GM18526 (cell line): Measurements from ENCODE around the gene PPM1M.

Experiments used
- POLR2A ChIP-seq: IDR thresholded peaks from 3 replicates; pipeline ENCODE4 v1.6.1; 2011; ENCODE audit not compliant: insufficient read length; ENCODE audit errors: extremely low read depth

PPM1M gene

DNA sequence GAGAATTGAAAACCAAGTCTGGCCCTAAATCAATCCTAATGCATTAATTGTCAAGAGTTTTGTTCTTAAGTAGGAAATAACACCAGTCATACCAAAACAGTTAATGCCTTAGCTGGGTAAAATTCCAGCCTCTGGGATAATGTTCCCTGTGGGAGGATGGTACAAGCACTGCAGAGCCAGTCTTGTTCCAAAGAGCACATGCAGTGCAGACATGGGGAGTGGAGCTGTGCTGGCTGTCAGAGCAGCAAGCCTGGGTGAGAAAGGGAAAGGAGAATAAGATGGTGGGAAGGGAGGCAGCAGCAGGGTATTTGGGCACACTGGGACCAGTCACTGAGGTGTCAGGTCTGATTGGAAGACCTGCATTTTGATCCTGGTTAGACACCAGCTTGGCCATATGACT lies 35.5 kb upstream of the PPM1M start:
- no peak for TF ChIP-seq POLR2A

DNA sequence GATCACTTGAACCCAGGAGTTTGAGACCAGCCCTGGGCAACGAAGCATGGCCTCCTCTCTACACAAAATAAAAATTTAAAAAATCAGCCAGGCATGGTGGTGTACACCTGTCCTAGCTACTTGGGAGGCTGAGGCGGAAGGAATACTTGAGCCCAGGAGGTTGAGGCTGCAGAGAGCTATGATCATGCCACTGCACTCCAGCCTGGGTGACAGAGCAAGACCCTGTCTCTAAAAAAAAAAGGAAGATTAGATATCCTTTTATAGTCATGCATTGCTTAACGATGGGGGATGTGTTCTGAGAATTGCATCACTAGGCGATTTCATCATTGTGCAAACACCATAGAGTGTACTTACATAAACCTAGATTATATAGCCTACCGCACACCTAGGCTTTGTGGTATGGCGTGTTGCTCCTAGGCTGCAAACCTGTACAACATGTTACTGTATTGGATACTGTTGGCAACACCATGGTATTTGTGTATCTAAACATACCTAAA lies 35.0 kb upstream of the PPM1M start:
- no peak for TF ChIP-seq POLR2A

DNA sequence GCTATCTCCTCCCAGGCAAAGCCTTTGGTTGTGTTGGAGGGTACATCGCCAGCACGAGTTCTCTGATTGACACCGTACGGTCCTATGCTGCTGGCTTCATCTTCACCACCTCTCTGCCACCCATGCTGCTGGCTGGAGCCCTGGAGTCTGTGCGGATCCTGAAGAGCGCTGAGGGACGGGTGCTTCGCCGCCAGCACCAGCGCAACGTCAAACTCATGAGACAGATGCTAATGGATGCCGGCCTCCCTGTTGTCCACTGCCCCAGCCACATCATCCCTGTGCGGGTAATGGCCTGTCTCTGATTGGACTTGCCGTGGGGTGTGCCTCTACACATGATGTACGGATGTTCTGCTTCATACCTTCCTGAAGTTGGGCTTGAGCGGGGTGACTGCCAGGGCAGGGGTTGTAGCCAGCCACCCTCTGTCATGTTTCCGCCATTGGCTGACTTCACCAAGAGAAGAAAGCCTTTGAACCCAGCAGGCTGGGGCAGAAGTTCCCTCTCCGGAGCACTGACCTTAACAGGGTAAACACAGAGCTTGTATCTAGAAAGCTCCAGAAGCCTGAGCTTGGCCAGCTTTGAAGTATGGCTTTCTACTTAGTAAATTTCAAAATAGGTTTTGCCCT lies 34.2 kb upstream of the PPM1M start:
- no peak for TF ChIP-seq POLR2A

DNA sequence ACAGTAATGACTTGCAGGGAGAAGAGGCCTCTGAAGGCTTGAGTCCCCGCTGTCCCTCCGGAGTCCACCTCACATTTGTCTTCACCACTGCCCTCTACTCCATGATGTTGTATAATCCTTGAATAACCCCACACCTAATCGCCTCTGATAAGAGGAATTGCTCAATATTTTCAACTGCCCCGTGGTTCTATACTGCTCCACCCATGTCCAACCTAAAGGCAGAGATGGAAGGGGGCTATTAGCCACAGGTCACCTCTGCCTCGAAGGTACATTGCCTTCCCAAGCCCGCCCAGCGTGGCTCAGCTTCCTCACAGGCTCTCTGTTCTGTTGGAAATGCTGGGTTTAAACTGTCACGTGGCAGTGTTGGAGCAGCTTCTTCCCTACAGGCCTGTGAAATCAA lies 32.6 kb upstream of the PPM1M start:
- no peak for TF ChIP-seq POLR2A

DNA sequence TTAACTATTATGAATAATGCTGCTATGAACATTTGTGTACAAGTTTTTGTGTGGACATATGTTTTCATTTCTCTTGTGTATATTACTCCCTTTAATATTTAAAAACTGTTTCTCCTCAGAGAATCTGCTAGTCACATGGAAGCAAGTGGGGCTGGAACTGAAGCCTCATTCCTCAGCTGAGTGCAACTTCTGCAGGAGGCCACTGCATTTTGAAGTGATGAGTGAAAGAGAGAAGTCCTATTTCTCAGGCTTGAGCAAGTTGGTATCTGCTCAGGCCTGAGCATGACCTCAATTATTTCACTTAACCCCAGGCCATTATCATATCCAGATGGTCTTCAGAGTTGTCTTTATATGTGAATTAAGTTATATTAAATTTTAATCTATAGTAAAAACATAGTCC lies 31.7 kb upstream of the PPM1M start:
- TF ChIP-seq POLR2A, result no peak

DNA sequence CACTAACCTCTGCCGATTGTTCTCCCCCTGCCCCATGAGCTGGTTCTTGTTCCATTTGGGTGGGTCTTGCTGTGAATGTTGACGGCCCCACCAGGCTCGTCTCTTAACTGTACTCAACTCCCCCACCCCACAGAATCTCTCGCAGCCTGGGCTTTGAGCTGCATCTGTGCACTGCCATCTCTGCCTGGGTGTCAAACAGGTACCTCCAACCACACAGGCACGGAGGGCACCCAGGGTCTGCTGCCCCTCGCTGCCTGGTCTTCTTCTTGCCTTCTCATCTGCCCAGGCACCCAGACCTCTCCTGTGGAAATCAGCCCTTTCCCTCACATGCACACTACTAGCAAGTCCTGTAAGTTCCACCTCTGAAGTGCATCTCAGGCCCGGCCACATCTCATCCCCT lies 30.2 kb upstream of the PPM1M start:
- no peak for TF ChIP-seq POLR2A

DNA sequence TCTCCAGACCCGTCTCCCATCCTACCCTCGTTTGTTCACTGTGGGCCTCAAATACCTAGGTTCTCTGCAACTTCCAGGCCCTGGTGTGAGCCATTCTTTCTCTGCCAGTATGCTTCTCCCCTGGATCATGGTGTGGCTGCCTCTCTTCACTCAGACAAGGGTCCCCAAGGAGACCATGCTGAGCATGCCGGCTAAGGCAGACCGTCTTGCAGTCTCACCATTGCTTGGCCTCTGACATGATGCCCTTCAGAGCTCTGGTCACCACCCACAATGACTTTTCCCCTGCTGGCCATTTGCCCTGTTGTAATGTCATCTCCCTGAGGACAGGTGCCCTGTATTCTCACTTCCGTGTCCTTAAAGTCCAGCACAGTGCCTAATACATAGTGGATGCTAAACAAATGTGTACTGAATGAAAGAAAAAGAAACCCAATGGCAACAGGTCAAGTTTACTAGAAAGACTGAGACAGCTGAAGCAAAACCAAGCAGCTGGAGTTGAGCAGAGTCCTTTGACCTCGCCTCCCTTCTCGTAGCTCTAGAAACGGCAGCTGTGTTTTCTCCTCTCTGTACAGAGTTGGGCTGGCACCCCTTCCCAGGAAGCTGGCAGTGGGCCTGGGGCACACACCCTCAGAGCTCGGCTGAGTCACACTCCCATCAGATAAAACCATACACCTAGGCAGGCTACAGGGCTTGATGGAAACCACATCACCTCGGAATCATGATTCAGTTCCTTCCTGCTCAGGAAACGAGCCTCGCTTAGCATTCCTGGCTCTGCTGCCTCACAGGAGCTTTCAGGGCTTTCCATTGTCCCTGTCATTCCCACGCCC lies 28.8 kb upstream of the PPM1M start:
- TF ChIP-seq POLR2A, result no peak

DNA sequence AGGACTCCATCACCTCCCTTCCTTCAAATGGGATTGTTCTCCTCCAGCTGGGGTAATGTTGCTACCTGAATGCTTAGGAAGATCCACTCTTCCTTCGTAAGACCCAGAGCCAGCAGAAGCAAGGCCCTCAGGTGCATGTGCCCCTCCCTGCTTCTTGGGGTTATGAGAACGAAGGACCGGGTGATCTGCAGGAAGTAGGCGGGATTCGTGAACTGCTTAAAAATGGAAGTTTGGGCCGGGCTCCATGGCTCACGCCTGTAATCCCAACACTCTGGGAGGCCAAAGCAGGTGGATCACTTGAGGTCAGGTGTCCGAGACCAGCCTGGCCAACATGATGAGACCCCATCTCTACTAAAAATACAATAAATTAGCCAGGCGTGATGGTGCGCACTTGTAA lies 28.2 kb upstream of the PPM1M start:
- no peak for TF ChIP-seq POLR2A

DNA sequence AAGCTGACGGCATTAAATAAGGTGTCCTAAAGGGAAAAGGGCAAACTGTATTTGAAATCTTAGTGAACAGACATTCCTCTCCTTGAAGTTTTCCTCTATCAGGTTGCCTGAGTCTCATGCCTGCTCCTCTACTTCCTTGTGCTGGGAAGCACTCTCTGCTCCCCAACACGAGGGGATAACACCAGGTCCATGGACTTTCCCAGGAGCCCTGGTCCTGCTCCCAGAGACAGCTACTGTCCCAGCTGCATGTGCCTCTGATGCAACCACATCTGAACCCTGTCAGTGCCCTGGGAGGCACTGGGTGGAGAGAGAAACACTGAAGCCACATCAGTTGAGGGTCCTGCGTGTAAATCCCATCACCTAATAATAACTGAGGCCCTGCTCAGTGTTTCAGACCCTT lies 27.5 kb upstream of the PPM1M start:
- TF ChIP-seq POLR2A, result no peak

DNA sequence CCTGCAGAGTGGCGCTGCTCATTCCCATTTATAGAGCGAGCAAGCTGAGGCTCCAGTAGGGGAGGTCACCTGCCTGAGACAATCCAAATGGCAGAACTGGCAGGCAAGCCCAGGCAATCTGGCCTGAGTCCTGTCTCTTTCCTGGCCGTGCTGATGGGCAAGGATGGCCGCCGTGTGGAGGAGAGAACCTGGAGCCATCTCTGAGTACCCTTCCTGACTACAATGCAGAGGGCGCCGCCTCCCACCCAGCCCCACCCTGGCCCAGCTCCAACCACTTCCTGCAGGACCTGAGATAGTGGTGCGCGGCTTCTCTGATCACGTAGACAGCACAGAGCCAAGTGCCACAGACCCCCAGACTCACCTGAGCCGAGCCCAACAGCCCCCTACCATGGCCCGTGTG lies 27.1 kb upstream of the PPM1M start:
- no peak for TF ChIP-seq POLR2A

DNA sequence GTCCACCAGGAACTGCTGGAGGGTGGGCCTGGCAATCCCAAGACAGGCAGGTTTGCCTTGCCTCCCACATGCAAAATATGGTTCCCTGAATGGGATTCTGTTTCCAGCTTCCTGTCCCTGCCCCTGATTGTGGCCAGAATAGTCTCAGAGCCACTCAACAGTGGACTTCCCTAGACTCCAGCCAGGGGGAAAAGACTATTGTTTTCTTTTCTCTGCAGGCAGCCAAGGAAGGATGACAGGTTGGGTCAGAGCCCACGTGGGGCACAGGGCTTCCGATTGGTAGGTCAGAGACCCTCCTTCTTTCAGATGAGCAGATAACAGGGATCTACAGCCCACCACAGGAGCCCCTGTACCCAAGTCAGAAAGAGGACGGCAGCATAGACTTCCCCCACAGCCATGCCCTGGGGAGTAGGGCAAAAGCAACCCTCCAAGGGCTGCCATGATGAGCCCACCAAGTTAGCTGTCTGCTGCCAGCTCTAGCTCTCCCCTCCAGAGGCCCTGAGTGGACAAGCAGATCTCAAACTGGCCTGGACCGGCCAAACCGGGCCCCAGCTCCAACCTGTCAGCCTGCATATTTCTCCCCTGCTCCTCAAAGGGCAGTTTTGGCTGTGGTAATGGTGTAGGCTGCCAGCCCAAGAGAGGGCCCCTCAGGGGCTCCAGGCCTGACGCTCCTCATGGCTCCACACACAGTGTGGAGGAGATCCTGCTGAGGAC lies 26.5 kb upstream of the PPM1M start:
- no peak for TF ChIP-seq POLR2A

DNA sequence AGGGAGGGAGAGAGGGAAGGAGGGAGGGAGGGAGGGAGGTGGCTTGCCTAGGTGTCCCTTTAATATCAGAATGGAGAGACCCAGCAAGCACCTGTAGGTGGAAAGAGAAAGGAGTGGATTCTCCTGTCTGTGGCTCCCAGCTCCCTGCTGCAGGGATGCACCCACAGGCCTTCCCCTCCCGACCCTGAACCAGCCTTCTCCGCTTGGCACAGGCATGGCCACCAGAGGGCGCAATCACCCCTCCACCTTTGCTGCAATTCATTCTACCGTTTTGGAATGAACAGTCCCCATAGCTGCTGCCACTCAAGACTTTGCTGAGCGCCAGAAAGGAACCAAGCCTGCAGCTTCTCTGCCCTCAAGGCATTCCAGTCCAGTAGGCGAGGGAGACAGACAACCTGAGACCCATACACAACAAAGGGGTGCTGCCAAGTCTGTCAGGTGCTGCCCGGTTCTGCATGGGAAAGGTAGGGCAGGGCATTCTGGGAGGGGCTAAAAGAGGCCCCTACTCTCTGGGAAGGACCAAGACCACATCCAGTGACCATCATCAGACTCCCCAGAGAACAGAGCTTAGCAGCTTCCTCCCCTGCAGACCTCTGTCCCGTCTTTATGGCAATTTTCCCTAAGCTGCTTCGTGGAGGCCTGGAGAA lies 25.1 kb upstream of the PPM1M start:
- no peak for TF ChIP-seq POLR2A

DNA sequence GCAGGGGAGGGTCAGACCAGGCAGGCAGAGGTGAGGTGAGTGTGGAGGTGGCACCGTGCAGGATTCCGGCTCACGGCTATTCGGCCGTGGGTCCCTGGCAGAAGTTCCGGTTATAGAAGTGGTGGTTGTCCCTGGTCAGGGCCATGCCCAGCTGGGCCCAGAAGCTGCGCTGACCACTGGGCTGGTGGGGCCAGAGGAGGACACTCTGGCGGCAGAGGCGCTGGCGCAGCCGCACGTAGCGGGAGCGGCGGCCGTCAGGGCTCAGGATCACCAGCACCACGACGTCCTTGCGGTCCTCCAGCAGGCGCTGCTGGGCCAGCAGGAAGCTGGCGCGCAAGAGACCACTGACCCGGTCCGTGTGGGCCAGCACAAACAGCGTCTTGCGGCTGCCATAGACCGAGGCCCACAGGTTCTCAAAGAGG lies 24.4 kb upstream of the PPM1M start:
- no peak for TF ChIP-seq POLR2A

DNA sequence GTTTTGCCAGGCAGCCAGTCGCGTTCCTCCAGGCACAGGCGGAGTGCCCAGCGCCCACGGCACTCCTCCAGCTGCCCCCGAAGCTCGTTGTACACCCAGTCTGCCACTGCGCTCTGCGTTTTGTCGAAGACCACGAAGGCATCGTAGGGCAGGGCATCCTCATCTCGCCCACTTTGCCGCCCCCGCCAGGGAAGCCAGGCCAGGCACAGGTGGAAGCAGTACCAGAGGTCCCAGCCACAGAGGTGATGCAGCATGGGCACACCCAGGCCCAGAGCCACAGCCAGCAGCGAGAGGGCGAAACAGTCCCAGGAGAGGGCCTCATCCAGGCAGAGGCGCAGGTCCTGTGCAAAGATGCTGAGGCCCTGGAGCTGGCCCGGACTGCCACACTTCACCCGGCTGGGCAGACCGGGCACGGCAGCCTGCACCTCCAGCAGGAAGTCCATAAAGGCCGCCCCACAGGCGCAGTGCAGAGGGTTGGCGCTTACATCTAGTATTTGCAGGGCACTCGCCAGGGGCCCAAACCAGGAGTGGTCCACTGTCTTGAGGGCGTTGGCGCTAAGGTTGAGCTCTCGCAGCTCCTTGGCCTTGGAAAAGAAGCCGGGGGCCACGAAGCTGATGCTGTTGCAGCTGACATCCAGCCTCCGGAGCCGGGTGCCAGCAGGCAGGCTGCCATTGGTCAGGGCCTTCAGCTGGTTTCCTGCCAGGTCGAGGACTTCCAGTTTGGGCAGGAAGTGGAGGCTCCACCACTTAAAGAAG lies 23.8 kb upstream of the PPM1M start:
- TF ChIP-seq POLR2A, result no peak
